BLaER1 treated with 17β-estradiol and CSF1 and Interleukin-3, amounts not matched to agents 10 nM and 100 nM (cell line): ENCODE results near the gene BICRA.

Experiments
- H3K27ac ChIP-seq, 11 experiments: shearing (Covaris generic); formaldehyde crosslinking; 2 replicates each; pipeline ENCODE4 v1.8.1; 2022
- H3K27me3 ChIP-seq, 11 experiments: shearing (Covaris generic); formaldehyde crosslinking; 2 replicates each; pipeline ENCODE4 v1.8.1; 2022
- H3K36me3 ChIP-seq, 11 experiments: shearing (Covaris generic); formaldehyde crosslinking; 2 replicates each; pipeline ENCODE4 v1.8.1; 2022
- H3K4me1 ChIP-seq, 10 experiments: shearing (Covaris generic); formaldehyde crosslinking; 2 replicates each; pipeline ENCODE4 v1.8.1; 2022
- H3K4me2 ChIP-seq, 11 experiments: shearing (Covaris generic); formaldehyde crosslinking; 2 replicates each; pipeline ENCODE4 v1.8.1; 2022
- H3K4me3 ChIP-seq, 10 experiments: shearing (Covaris generic); formaldehyde crosslinking; 2 replicates each; pipeline ENCODE4 v1.8.1; 2022
- H3K9ac ChIP-seq, 11 experiments: shearing (Covaris generic); formaldehyde crosslinking; 2 replicates each; pipeline ENCODE4 v1.8.1; 2022
- H3K9me3 ChIP-seq, 11 experiments: shearing (Covaris generic); formaldehyde crosslinking; replicated peaks in 1 of 11; 2 replicates each; pipeline ENCODE4 v1.8.1; 2022
- H4K20me1 ChIP-seq, 11 experiments: shearing (Covaris generic); formaldehyde crosslinking; 2 replicates each; pipeline ENCODE4 v1.8.1; 2022
- Cebpa-rat ChIP-seq, 11 experiments: shearing (Covaris generic); IDR thresholded peaks; 2 replicates each; pipeline ENCODE4 v1.8.1; 2022

The BICRA gene

DNA sequence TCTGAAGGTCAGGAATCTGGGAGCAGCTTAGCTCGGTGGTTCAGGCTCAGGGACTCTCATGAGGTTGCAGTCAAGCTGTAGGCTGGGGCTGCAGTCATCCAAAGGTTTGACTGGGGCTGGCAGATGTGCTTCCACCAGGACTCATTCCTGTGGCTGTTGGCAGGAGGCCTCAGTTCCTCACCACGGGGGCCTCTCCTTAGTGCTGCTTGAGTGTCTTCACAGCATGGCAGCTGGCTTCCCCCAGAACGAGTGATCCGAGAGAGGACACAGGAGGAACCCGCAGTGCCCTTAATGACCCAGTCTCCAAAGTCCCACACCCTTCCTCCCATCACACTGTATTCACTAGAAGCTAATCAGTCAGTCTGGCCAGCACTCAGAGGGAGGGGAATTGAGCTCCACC lies 65.6 kb downstream of the BICRA start:
- Histone ChIP-seq H3K9me3 (no peaks in the 10 kb centered on the region), H4K20me1 (peaks cover 6 to 51% (median 32%) of the 10 kb centered on the region in 11 experiments; a peak in 19 of 22 replicates), H3K27me3 (no peaks in the 10 kb centered on the region), H3K9ac (no peak overlapping the region), H3K27ac (no peak overlapping the region), H3K4me2 (no peak overlapping the region), H3K36me3 (peaks cover 63 to 90% (median 79%) of the 10 kb centered on the region in 11 experiments), H3K4me1 (peaks cover 0 to 20% (median 9%) of the 10 kb centered on the region in 10 experiments; a peak in 11 of 20 replicates), H3K4me3 (no peak overlapping the region)
- no peak for TF ChIP-seq Cebpa-rat (IDR thresholded peaks at IDR 0.05)

DNA sequence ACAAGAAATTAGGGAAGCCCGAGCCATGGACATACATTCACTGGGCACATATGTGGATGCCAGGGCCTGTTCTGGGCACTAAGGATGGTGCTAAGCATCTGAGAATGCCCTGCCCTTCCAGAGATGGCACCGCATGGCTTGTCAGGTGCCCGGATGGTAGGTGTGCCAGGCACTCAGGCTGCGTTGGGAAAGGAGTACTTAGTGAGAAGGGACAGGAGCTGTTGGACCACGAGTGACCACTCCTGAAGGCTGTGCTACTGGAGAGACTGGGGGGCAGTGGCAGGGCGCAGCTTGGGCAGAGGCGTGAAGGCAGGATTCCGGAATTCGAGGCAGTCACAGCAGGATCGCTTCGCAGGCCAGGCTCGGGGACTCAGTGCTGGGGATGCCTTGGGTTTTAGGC lies 66.3 kb downstream of the BICRA start:
- TF ChIP-seq Cebpa-rat (IDR thresholded peaks at IDR 0.05): no peak
- Histone ChIP-seq H3K4me1 (peaks cover 0 to 14% (median 5%) of the 10 kb centered on the region in 10 experiments; a peak in 11 of 20 replicates), H3K27ac (no peak overlapping the region), H3K4me2 (no peak overlapping the region), H3K9me3 (no peaks in the 10 kb centered on the region), H3K9ac (no peak overlapping the region), H4K20me1 (peaks cover 6 to 51% (median 25%) of the 10 kb centered on the region in 11 experiments; a peak in 19 of 22 replicates), H3K27me3 (no peaks in the 10 kb centered on the region), H3K4me3 (no peak overlapping the region), H3K36me3 (peaks cover 66 to 90% (median 80%) of the 10 kb centered on the region in 11 experiments)

DNA sequence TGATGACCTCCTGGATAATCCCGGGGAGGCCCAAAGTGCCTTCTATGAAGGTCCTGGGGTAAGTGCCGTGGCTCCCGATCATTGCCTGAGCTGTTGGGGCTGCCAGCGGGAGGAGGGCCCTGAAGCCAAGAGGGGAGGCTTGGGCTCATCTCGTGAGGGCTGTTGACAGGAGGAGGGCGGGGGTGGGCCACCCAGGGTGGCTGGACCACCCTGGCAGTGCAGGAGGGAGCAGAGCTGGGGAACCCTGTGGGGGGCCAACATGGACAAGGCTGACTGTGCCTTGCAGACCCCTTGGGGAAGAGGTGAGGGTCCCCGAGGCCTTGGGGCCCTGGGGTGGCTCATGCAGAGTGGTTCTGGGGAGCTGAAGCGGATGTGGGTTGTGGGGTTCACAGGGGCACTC lies 66.9 kb downstream of the BICRA start:
- Histone ChIP-seq H3K9me3 (no peaks in the 10 kb centered on the region), H3K27ac (no peak overlapping the region), H3K4me2 (no peak overlapping the region), H3K27me3 (no peaks in the 10 kb centered on the region), H3K4me1 (peaks cover 0 to 8% (median 0%) of the 10 kb centered on the region in 10 experiments; a peak in 5 of 20 replicates), H3K4me3 (no peak overlapping the region), H4K20me1 (peaks cover 4 to 50% (median 20%) of the 10 kb centered on the region in 11 experiments; a peak in 15 of 22 replicates), H3K36me3 (peaks cover 67 to 90% (median 80%) of the 10 kb centered on the region in 11 experiments), H3K9ac (no peak overlapping the region)
- TF ChIP-seq Cebpa-rat (IDR thresholded peaks at IDR 0.05): no peak

DNA sequence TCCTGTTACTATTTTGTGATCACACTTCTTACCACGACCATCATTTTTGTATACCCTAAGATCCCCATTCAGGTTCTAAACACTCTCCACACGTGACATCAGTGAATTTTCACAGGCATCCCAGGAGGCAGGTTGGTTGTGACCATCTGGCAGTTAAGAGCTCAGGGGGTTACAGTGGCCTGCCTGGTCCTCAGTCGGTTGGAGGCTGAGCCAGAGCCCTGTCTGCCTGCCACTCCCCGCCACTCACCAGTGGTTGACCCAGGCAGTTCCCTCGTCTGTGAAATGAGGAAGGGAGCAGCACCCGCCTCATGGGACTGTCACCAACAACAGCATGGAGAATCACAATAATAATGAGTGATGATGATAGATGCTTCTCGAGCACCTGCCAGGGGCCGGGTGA lies 67.9 kb downstream of the BICRA start:
- Histone ChIP-seq H3K4me3 (no peak overlapping the region), H4K20me1 (peaks cover 0 to 51% (median 16%) of the 10 kb centered on the region in 11 experiments; a peak in 14 of 22 replicates), H3K27ac (no peak overlapping the region)

GRCh38 chr19:47679251-47679900 lies 70.4 kb downstream of the BICRA start:
- no peaks in the 10 kb centered on the region for H3K27me3 ChIP-seq
- H3K9me3 ChIP-seq: no peaks in the 10 kb centered on the region
- peaks cover 0 to 5% (median 0%) of the 10 kb centered on the region in 10 experiments; a peak in 3 of 20 replicates for H3K4me1 ChIP-seq
- no peak overlapping the region for H3K27ac ChIP-seq
- H3K36me3 ChIP-seq: peaks cover 52 to 96% (median 73%) of the 10 kb centered on the region in 11 experiments
- H3K9ac ChIP-seq: no peak overlapping the region
- no peak overlapping the region for H3K4me2 ChIP-seq
- peaks cover 0 to 57% (median 12%) of the 10 kb centered on the region in 11 experiments; a peak in 11 of 22 replicates for H4K20me1 ChIP-seq
- TF ChIP-seq Cebpa-rat (IDR thresholded peaks at IDR 0.05): no peak
- H3K4me3 ChIP-seq: no peak overlapping the region

More for the DNA sequence above, 67.9 kb downstream of the BICRA start:
- H3K4me2 ChIP-seq: no peak overlapping the region
- peaks cover 0 to 5% (median 0%) of the 10 kb centered on the region in 10 experiments; a peak in 3 of 20 replicates for H3K4me1 ChIP-seq
- no peak overlapping the region for H3K9ac ChIP-seq
- no peaks in the 10 kb centered on the region for H3K9me3 ChIP-seq
- H3K27me3 ChIP-seq: no peaks in the 10 kb centered on the region
- peaks cover 63 to 95% (median 78%) of the 10 kb centered on the region in 11 experiments for H3K36me3 ChIP-seq
- no peak for TF ChIP-seq Cebpa-rat (IDR thresholded peaks at IDR 0.05)

- H3K9me3 ChIP-seq: no peaks in the 10 kb centered on the region
- no peak overlapping the region for H3K4me2 ChIP-seq
- no peaks in the 10 kb centered on the region for H3K27me3 ChIP-seq
- H3K4me1 ChIP-seq: peaks cover 0 to 5% (median 0%) of the 10 kb centered on the region in 10 experiments; a peak in 3 of 20 replicates
- TF ChIP-seq Cebpa-rat (IDR thresholded peaks at IDR 0.05): no peak
- no peak overlapping the region for H3K27ac ChIP-seq
- H4K20me1 ChIP-seq: peaks cover 0 to 58% (median 15%) of the 10 kb centered on the region in 11 experiments; a peak in 15 of 22 replicates
- no peak overlapping the region for H3K4me3 ChIP-seq
- peaks cover 53 to 96% (median 70%) of the 10 kb centered on the region in 11 experiments for H3K36me3 ChIP-seq
- H3K9ac ChIP-seq: no peak overlapping the region
Observed at GRCh38 chr19:47679922-47680857, 71.3 kb downstream of the BICRA start.

DNA sequence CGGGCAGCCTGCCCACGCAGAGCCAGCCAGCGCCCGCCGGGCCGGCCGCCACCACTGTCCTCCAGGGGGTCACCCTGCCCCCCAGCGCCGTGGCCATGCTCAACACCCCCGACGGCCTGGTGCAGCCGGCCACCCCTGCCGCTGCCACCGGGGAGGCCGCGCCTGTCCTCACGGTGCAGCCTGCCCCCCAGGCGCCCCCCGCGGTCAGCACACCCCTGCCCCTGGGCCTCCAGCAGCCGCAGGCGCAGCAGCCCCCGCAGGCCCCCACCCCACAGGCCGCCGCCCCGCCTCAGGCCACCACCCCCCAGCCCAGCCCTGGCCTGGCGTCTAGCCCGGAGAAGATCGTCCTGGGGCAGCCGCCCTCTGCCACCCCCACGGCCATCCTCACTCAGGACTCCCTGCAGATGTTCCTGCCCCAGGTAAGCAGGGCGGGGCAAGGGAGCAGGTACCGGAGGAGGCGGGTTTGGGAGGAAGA lies 72.0 kb downstream of the BICRA start:
- no peak overlapping the region for H3K4me3 ChIP-seq
- H3K9me3 ChIP-seq: no peaks in the 10 kb centered on the region
- no peak overlapping the region for H3K4me2 ChIP-seq
- peaks cover 0 to 58% (median 20%) of the 10 kb centered on the region in 11 experiments; a peak in 16 of 22 replicates for H4K20me1 ChIP-seq
- TF ChIP-seq Cebpa-rat (IDR thresholded peaks at IDR 0.05): no peak
- no peaks in the 10 kb centered on the region for H3K27me3 ChIP-seq
- H3K4me1 ChIP-seq: peaks cover 0 to 5% (median 0%) of the 10 kb centered on the region in 10 experiments; a peak in 3 of 20 replicates
- H3K9ac ChIP-seq: no peak overlapping the region
- H3K36me3 ChIP-seq: peaks cover 50 to 96% (median 70%) of the 10 kb centered on the region in 11 experiments
- no peak overlapping the region for H3K27ac ChIP-seq

DNA sequence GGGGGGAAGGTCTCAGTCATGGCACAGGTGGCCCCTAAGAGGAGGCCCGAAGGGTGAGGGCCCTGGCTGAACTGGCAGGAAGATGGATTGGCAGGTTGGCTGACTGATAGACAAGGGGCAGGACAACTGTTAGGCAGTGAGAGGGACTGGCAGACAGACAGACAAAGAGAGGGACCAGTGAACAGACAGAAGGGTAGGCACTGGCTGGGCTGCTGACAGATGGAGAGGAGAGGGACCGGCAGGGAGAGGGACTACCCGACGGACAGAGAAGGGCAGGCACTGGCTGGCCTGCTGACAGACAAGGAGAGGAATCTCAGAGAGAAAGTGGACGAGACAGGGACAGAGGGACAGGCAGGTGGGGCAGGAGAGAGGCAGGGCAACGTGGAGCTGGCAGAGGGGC lies 72.5 kb downstream of the BICRA start:
- Histone ChIP-seq H3K4me2 (no peak overlapping the region), H3K9me3 (no peaks in the 10 kb centered on the region), H3K4me1 (peaks cover 0 to 5% (median 0%) of the 10 kb centered on the region in 10 experiments; a peak in 1 of 20 replicates), H4K20me1 (peaks cover 2 to 55% (median 20%) of the 10 kb centered on the region in 11 experiments; a peak in 17 of 22 replicates), H3K36me3 (peaks cover 46 to 97% (median 71%) of the 10 kb centered on the region in 11 experiments), H3K4me3 (no peak overlapping the region), H3K27me3 (no peaks in the 10 kb centered on the region), H3K27ac (no peak overlapping the region), H3K9ac (no peak overlapping the region)
- no peak for TF ChIP-seq Cebpa-rat (IDR thresholded peaks at IDR 0.05)
